ENCODE measurements around the gene SMAD5. TPM values are rescaled to one million over a fixed set of nuclear protein-coding genes. Genes with fewer than 3 reads are reported as not detected.
A peak's percentile ranks its signal among the peaks of the same experiment; 100 is the strongest.

The SMAD5 gene
- total RNA-seq, 1 donor from 2014 or later, result 93.4 TPM

DNA sequence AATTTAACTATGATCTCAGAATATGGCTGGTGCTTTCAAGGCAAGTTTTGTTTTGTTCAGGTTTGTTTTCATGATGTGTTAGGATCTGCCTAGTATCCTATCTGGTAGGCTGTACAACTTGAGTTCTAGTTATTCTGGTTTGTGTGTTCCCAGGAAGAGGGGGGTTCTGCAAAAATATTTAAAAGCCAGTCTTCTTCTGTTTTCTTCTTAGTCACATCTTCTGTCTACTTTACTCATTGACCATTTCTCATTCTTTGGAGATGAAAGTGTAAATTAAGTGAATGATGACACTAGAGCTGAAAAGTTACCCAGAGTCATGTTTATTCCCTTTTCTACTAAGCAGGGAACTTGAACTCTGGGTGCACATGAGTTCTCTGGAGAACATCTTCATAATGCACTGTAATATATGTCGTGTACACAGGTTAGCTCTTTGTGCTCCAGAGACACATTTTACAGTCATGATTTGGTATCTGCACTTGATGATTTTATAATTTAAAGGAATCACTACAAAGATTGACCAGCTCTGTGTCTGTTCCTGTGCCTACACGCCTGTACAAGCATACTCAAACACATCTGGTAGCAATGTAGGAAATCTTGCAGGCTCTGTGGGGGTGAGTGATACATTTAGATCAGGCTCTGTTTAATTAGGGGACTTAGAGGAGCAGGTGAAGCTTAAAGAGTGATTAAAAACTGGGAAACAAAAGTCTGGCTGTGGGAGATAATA lies 5.0 kb downstream of the SMAD5 start:
- no peak for DNase-seq (ENCODE audit: low spot score in 2 of 2, unreplicated experiment in 2 of 2)
- Mint-ChIP-seq H3K9me3 (no peaks in the 10 kb centered on the region), H3K4me1 (peaks cover 38% of the 10 kb centered on the region), H3K36me3 (no peaks in the 10 kb centered on the region), H3K4me3 (no peak overlapping the region), H3K27me3 (ENCODE audit: low read depth) (no peaks in the 10 kb centered on the region), H3K27ac (peak overlapping the region; percentile 32)
- TF ChIP-seq, protein P1, sequence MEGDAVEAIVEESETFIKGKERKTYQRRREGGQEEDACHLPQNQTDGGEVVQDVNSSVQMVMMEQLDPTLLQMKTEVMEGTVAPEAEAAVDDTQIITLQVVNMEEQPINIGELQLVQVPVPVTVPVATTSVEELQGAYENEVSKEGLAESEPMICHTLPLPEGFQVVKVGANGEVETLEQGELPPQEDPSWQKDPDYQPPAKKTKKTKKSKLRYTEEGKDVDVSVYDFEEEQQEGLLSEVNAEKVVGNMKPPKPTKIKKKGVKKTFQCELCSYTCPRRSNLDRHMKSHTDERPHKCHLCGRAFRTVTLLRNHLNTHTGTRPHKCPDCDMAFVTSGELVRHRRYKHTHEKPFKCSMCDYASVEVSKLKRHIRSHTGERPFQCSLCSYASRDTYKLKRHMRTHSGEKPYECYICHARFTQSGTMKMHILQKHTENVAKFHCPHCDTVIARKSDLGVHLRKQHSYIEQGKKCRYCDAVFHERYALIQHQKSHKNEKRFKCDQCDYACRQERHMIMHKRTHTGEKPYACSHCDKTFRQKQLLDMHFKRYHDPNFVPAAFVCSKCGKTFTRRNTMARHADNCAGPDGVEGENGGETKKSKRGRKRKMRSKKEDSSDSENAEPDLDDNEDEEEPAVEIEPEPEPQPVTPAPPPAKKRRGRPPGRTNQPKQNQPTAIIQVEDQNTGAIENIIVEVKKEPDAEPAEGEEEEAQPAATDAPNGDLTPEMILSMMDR (IDR thresholded peaks at IDR 0.05; ENCODE audit: unreplicated experiment), result no peak

DNA sequence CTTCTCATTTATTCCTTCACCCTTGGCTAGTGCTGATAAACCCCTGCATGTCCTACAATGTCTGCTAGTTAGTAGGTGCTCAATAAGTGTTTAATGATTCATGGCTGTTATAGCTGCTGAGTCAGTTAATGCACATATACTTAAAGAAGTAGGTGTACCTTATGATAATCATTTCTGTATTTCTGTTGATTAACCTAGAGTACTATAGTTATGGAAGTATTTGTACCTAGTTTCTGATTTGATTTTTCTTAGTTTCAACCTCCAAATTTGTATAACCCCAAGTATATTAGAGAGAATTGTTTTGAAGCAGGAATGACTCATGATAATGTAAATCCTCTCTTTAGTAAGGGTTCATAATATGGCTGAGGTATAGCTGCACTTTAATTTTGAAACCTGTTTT lies 8.9 kb downstream of the SMAD5 start:
- no peak overlapping the region for H3K27ac Mint-ChIP-seq
- H3K9me3 Mint-ChIP-seq, result no peaks in the 10 kb centered on the region
- H3K4me3 Mint-ChIP-seq, result no peak overlapping the region
- peaks cover 21% of the 10 kb centered on the region for H3K4me1 Mint-ChIP-seq
- no peaks in the 10 kb centered on the region for H3K27me3 Mint-ChIP-seq (ENCODE audit: low read depth)
- H3K36me3 Mint-ChIP-seq, result no peaks in the 10 kb centered on the region
- TF ChIP-seq, protein P1 (IDR thresholded peaks at IDR 0.05; ENCODE audit: unreplicated experiment), result no peak
- no peak for DNase-seq (ENCODE audit: low spot score in 2 of 2, unreplicated experiment in 2 of 2)

DNA sequence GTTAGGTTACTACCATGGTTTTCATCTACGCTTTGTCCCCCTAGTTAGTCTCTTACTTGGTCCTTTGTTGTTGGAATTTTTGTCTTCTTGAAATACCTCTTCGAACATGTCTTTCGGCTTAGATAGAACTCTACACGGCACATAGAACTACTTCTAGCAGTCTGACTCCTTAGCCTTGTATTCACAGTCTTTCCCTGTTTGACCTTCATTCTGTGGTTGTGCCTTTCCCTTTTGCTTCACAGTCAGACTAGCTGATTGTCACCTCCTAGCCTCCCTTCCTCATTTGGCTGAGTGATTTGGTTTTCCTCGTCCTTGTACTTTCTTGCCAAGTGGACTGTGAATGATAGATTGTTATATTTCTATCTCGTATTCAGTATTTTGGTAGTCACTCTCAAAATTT lies 10.7 kb downstream of the SMAD5 start:
- Mint-ChIP-seq H3K9me3 (no peaks in the 10 kb centered on the region), H3K4me3 (no peak overlapping the region), H3K4me1 (peaks cover 9% of the 10 kb centered on the region), H3K27ac (no peak overlapping the region), H3K27me3 (ENCODE audit: low read depth) (no peaks in the 10 kb centered on the region), H3K36me3 (no peaks in the 10 kb centered on the region)
- no peak for DNase-seq (ENCODE audit: low spot score in 2 of 2, unreplicated experiment in 2 of 2)
- TF ChIP-seq, protein P1 (IDR thresholded peaks at IDR 0.05; ENCODE audit: unreplicated experiment), result no peak

- no peaks in the 10 kb centered on the region for H3K36me3 Mint-ChIP-seq
- TF ChIP-seq, protein P1 (IDR thresholded peaks at IDR 0.05; ENCODE audit: unreplicated experiment), result no peak
- no peak for DNase-seq (ENCODE audit: low spot score in 2 of 2, unreplicated experiment in 2 of 2)
- no peak overlapping the region for H3K27ac Mint-ChIP-seq
- H3K4me3 Mint-ChIP-seq, result no peak overlapping the region
- no peaks in the 10 kb centered on the region for H3K27me3 Mint-ChIP-seq (ENCODE audit: low read depth)
- peaks cover 7% of the 10 kb centered on the region for H3K4me1 Mint-ChIP-seq
- no peaks in the 10 kb centered on the region for H3K9me3 Mint-ChIP-seq
Measured at GRCh38 chr5:136143763-136144162, 11.1 kb downstream of the SMAD5 start.

- Mint-ChIP-seq H3K4me3 (no peak overlapping the region), H3K27ac (no peak overlapping the region), H3K27me3 (ENCODE audit: low read depth) (no peaks in the 10 kb centered on the region), H3K4me1 (peaks cover 7% of the 10 kb centered on the region), H3K9me3 (no peaks in the 10 kb centered on the region), H3K36me3 (no peaks in the 10 kb centered on the region)
- no peak for DNase-seq (ENCODE audit: low spot score in 2 of 2, unreplicated experiment in 2 of 2)
- TF ChIP-seq, protein P1 (IDR thresholded peaks at IDR 0.05; ENCODE audit: unreplicated experiment), result no peak
Measured at GRCh38 chr5:136145030-136145429, 12.4 kb downstream of the SMAD5 start.

All from mesothelial cell of epicardium (in vitro differentiated cells).